RKO (cell line): ENCODE data around the gene CAP2.
"Not testable (repeated sequence)": the region's sequence is repeated elsewhere in the genome, so short reads cannot be mapped to it uniquely, and the experiment has no call there.

ENCODE experiments used
- DNase-seq: peaks from one replicate; pipeline ENCODE4 v3.0.0-alpha.2; 2016; ENCODE audit warnings: low spot score

Gene CAP2

DNA sequence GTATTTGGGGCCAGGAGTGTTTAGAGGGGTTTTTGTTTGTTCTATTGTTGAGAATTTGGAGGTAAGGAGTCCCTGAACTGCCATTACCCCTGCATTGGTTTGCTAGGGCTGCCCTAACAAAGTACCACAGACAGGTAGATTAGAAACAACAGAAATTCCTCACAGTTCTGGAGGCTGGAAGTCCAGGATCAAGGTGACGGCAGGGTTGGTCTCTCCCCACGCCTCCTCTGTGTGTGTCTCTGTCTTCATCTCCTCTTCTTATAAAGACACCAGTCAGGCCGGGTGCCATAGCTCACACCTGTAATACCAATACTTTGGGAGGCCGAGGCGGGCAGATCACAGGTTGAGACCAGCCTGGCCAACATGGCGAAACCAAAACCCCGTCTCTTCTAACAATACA lies 109.7 kb downstream of the CAP2 start:
- no peak for DNase-seq

DNA sequence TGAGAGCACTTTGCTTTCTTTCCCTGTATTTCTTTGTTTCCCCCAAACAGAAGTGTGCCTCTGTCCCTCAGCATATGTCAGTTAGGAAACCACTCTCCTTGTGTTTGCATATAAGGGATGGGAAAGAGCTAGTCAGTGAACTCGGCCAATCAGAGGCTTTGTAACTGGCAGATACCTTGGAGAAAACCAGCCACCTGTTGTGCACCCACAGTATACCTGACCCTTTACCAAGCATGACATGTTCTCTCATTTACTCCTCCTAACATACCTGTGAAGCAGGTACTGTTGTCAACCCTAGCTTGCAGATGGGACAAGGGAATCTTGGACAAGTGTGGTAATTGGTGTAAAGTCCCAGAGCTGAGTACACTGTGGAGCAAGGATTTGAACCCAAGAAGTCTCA lies 110.6 kb downstream of the CAP2 start:
- no peak for DNase-seq

DNA sequence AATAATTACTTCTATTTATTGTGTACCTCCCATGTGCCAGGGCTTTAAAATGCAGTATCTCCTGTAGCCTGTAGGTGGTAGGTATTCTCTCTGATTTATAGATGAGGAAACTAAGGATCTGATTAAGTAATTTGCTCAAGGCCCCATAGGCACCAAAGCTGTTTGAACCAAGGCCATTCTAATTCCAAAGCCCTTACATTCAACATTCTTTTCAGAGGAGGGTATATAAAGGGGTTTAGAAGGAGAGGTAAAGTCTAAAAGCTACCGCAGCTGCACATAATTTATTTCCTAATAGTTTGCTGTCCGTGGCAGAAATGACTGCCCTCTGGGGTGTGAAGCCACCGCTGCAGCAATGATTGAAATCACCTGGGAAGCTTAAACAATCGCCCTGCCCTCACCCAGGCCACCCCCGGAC lies 111.7 kb downstream of the CAP2 start:
- peak; percentile 42 for DNase-seq

DNA sequence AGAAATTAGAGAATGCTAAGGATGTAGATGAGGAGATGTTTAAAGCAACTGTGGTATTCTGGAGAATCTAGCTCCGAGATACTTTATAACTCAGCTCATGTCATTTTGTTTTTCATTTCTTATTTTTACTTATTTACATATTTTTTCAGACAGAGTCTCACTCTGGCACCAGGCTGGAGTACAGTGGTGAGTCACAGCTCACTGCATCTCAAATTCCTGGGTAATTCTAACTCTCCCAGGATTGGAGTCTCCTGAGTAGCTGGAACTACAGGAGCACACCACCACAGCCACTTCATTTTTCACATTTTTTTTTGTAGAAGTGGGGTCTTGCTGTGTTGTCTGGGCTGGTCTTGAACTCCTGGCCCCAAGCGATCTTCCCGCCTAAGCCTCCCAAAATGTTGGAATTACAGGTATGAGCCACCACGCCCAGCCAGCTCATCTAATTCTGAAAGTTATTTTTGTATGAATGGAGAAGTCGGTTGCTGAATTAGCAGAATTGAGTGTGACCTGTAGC lies 112.4 kb downstream of the CAP2 start:
- DNase-seq: no peak

DNA sequence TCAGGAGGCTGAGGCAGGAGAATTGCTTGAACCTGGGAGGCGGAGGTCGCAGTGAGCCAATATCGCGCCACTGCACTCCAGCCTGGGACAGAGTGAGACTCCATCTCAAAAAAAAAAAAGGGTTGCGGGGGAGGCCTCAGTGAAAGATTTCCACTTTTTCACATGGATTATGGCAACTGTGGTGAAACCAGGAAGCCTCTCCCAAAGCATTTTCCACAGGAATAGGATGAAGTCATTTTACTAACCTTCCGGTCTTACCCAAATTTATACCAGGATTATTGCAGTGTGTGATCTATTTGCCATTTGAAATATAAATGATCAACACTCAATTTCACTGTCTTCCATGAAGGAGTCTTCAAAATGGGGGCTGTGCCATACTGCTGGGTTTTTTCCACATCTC lies 113.1 kb downstream of the CAP2 start:
- no peak for DNase-seq

DNA sequence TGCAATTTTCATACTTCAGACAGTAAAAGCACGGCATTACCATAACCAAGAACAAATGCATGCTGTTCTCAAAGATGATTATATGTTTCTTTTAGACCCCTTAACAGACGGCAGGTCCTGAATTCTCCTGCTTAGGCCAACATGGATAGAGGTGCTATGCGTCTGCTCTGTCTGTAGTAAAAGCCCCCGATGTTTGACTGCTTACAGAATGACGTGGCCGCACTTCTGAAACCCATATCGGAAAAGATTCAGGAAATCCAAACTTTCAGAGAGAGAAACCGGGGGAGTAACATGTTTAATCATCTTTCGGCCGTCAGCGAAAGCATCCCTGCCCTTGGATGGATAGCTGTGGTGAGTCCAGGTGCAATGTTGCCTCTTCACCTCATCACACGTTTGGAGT lies 113.6 kb downstream of the CAP2 start:
- no peak for DNase-seq

DNA sequence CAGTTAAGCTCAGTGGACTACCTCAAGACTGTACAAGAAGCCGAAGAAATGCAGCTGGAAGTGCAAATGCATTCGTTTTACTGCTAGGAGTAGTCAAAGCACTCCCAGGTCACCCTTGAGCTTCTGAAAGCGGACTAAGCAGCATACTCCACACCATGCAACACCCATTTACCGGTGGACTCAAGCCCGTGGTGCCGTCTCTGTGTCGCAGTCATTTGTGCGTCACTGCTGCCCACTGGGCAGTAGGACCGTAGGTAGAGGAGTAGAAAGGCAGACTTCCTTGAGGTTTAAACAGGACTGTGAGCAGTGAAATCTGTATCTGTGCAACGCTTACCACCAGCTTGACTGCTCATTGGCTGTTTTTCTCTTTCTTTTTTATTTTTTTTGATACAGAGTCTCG lies 117.7 kb downstream of the CAP2 start:
- no peak for DNase-seq

DNA sequence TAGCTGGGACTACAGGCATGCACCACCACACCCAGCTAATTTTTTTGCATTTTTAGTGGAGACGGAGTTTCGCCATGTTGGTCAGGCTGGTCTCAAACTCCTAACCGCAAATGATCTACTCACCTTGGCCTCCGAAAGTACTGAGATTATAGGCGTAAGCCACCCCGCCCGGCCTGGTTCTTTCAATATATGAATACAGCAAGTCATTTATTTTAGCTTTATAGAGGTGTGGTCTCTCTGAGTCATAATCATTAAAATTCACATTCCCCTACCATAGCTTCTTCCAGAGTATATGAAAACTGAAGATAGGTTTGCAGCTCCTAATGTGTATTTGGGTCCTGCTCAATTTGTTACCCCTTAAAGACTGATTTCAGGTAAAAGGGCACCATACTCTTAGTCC lies 118.2 kb downstream of the CAP2 start:
- no peak for DNase-seq

DNA sequence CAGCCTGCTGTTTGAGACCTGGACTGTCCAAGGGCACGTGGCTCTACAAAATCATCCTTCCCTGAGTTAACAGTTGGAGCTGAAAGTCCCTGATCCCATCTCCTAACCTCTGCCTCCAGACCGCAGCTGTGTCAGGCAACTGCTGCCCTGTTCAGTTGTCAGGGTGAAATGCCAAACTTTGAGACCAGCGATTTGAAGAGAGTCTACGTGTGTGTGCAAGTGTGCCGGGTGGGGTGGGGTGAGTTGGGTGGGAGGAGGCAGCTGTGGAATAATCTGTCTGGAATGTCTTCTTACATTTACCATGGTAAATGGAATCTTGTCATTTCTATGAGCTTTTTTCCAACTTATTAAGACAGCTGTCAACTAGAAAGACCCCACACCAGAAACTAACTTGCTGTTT lies 125.7 kb downstream of the CAP2 start:
- no peak for DNase-seq

DNA sequence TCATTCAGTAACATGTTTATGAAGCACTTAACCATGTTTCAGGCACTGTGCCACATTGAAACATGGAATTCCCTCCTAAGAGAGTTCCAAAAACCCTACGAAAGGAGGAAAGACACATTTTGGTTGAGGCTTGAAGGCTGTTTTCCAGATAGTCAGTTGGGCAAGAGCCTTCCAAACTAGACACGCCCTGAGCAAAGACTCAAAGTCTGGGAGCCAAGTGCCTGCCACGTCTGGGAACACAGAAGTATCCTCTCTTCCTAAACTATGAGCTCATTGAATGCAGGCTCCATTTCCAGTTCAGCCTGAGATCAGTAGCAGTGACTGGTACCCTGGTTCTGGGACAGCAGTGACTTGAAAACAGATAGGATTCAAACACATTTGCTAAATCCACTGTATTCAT lies 132.2 kb downstream of the CAP2 start:
- no peak for DNase-seq

DNA sequence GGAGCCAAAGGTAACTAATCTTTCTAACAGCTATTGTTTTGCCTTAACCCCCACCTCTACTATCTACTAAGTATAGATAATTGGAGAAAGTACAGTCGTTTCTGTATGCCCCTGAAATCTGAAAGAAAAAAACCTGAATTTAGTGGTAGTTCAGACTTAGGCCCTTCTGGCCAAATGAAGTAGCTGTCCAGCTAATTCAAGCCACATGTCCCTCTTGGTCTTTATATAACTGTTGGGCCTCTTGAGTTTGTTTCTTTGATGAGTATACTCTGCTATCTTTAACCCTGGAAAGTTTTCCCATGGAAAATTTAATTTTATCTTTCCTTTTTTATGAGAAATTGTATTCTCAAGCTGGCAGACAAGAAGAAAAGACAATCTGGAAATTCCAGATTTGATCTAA lies 133.7 kb downstream of the CAP2 start:
- DNase-seq: no peak

DNA sequence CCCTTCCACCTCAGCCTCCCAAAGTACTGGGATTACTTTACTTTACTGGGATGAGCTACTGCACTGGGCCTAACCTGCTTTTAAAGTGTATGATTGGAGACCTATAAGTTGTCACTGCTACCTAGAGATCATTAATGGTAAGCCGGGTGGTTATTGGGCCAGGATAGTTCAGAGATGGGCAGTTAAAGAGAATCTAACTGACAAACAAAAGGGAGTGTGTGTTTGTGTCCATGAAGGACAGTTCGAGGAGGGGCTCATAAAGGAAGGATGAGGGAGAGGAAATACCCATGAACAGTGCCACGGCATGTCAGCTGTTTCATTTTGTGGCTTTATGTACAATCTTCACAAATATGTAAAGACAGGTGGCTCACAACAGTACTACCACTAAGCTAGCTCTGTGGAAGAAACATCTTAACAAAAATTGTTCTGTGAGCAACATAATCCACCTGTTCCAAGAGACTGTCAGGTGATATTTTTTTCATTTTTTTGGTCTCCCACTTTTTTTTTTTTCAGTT lies 137.0 kb downstream of the CAP2 start:
- DNase-seq: no peak

DNA sequence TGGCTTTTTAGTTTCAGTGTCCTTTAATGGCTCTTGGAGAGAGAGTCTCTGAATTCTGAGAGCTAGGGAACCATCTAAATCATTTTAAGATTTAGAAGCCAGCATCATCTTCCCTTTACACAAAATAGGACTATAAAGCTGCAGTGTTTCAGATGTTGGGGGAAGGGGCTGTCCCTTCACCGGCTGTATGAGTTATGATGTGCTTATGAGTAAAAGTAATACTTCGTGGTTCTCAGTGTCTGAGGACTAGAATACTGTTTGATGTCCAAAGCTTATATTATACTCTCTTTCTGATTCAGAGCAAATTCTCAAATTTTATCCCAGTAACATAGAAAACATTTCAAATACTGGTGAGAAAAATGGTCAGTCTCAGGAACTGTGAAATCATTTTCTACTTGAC lies 143.2 kb downstream of the CAP2 start:
- DNase-seq: no peak

DNA sequence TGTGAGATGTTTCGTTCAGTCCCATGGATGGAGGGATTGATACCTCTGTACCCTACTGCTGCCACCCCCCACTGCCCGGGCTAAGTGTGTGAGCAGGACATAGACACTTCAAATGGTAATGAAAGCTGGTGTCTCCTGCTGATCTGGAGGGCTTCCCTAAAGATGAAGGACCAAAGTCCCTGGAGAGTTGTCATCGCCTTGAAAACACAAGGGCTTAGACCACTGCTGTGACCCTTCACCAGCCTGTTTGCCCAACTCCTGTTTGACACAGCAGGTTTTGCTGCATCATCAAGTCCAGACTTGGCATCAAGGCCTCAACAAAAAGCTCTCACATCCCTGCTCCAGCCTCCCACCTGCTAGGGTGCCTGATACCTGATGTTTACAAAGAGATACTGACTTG lies 148.8 kb downstream of the CAP2 start:
- no peak for DNase-seq

DNA sequence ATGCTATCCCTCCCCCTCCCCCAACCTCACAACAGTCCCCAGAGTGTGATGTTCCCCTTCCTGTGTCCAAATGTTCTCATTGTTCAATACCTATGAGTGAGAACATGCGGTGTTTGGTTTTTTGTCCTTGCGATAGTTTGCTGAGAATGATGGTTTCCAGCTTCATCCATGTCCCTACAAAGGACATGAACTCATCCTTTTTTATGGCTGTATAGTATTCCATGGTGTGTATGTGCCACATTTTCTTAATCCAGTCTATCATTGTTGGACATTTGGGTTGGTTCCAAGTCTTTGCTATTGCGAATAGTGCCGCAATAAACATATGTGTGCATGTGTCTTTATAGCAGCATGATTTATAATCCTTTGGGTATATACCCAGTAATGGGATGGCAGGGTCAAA lies 152.3 kb downstream of the CAP2 start:
- not testable (repeated sequence) for DNase-seq

DNA sequence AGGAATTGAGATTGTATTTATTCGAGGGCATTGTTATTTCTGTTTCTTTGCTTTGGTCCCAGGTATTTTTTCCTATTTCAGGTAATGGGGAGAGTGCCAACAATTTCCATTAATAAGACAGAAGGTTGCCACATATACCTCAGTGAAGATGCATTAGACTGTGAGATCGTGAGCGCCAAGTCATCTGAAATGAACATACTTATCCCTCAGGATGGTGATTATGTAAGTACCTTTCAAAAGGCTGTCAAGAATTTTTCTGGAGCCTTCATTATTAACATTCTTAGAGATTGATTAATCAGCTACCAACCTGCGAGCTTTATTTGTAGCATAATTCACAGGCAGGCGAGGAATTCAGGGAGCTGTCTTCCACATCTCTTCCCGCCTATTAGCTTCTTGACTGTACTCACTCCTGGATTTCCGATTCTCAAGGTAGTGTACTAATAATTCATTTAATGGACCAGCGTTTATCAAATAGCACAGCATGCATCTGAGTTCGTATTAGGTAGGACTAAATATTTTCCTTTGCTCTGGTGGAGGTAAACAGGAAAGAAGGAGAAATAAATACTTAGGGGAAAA lies 158.1 kb downstream of the CAP2 start:
- no peak for DNase-seq

DNA sequence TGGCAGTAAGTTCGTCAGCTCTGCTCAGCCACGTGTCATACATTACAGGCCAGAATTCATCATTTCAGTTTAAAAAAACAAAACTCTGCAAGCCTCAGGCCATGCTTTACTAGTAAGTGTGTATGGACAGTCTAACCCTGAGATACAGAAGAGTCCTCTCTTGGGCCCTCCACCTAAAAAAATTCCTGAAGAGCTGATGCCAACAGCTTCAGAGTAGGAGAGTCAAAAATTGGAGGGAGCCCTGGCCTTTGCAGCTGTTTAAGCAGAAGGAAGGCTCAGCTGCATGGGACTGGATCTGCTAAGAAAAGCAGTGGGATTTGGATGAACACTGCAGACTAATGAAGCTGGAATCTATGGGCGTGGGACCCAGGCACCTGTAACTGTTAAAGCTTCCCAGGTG lies 159.5 kb downstream of the CAP2 start:
- no peak for DNase-seq

DNA sequence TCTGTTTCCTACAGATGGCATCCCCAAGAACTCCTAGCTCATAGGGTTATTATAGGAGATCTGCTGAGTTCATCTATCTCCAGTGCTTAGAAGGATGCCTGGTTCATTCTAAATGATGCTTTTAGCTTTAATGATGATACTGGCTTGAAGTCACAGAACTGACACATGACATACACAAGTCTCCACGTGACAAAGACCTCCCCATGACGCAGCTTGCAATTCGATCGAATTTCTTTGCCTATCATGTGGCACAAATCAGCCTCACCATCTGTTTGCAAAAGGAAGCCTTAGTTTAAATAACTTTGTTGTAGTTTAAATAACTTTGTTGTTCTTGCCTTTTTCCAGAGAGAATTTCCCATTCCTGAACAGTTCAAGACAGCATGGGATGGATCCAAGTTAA lies 162.6 kb downstream of the CAP2 start:
- no peak for DNase-seq

DNA sequence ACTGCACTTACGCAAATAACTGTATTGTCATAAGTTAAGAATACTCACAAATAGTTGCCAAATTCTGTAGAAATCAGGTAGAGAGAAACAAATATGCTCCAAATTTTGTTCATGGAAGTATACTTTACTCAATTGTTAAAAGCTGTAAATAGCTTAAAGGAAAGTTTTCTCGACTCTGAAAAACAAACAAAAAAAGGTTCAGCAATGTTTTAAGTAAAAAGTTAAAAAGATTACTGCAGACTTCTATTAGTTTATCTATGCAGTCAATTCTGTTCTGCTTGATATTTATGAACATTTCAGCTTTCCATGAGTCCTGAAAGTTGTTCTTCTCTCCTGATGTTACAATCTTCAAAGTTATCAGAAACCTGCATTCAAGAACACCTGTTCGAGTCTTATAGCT lies 169.2 kb downstream of the CAP2 start:
- DNase-seq: no peak

DNA sequence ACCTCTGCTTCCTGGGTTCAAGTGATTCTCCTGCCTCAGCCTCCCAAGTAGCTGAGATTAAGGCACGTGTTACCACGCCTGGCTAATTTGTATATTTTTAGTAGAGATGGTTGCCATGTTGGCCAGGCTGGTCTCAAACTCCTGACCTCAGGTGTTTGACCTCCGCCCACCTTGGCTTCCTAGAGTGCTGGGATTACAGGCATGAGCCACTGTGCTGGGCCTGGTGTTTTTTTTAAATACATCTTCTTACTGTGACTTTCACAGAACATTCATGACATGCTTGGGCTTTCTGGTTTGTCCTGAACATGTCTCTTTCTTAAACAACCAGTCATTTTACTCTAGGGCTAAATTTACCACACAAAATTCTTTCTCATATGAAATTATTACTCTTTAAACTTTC lies 172.0 kb downstream of the CAP2 start:
- DNase-seq: no peak

DNA sequence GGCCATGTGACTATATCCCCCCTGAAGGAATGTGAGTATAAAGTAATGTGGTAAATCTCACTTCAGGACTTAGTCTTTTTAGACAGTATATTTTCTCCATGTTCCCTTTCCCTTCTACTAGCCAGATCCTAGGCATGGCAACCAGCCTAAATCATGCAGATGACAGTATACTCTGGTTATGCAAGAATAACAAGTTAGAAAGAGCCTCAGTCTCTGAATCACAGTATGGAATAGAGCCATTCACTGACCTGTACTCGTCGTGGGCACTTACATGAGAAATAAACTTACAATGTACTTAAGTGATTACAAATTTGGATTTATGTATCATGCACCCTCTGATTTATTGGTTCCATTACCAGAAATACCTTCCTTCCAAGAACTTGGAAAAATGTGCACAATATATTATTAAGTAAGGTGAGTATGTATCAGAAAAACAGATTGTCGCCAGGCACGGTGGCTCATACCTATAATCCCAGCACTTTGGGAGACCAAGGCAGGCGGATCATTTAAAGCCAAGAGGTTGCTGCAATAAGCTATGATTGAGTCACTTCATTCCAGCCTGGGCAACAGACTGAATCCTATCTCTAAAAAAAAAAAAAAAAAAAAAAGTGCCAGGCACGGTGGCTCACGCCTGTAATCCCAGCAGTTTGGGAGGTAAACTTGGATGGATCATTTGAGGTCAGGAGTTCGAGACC lies 181.6 kb downstream of the CAP2 start:
- DNase-seq: peak; percentile 60

DNA sequence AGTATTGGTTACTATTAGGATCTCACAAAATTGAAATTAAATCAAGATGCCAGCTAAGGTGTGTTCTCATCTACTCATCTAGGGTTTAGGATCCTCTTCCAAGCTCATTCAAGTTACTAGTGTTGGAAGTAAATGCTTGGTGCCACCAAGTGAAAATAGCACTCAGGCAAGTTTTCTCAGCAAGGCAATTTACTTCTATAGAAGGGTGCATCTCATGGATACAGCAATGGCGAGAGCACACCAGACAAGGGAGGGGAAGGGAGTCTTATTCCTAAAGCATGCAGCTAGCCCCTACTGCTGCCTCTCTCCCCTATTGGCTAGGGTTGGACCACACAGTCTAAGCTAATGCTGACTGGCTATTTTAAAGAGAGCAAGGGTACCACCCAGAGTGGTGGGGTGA lies 183.7 kb downstream of the CAP2 start:
- DNase-seq: no peak

DNA sequence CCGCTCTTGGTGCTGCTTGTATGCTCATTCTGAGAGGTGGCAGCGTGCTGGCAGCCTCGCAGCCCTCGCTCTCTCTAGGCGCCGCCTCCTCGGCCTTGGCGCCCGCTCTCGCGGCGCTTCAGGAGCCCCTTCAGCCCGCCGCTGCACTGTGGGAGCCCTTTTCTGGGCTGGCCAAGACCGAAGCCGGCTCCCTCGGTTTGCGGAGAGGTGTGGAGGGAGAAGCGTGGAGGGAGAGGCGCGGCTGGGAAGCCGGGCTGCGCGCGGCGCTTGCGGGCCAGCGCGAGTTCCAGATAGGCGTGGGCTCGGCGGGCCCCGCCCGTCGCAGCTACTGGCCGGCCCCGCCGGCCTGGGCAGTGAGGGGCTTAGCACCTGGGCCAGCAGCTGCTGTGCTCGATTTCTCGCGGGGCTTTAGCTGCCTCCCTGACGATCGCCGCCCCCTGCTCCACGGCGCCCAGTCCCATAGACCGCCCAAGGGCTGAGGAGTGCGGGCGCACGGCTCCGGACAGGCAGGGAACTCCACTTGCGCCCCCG lies 187.2 kb downstream of the CAP2 start:
- no peak for DNase-seq

DNA sequence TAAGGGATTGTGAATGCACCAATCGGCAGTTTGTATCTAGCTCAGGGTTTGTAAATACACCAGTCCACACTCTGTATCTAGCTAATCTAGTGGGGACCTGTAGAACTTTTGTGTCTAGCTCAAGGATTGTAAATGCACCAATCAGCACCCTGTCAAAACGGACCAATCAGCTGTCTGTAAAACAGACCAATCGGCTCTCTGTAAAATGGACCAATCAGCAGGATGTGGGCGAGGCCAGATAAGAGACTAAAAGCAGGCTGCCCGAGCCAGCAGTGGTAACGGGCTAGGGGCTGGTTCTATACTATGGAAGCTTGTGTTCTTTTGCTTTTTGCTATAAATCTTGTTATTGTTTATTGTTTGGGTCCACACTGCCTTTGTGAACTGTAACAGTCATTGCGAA lies 187.9 kb downstream of the CAP2 start:
- not testable (repeated sequence) for DNase-seq
